Activated B cell treated with CpG ODN at 0.5 μM for 24 hours (primary cell): ENCODE data around the gene IL17RC. TPM values are rescaled to one million over a fixed set of nuclear protein-coding genes. Genes with fewer than 3 reads are reported as not detected.
"Not testable (repeated sequence)": the region's sequence is repeated elsewhere in the genome, so short reads cannot be mapped to it uniquely, and the experiment has no call there.

Source experiments
- ATAC-seq: fragments of 200-7000 bp; cut with Tn5 transposase; one replicate; pipeline ENCODE4 v1.10.0; 2021; ENCODE audit warnings: low read depth, mild to moderate bottlenecking, moderate library complexity
- CTCF ChIA-PET: fragments of 350-600 bp; sonication (Branson Sonifier 250); formaldehyde crosslinking; loops from one replicate; lab custom pipeline; 2021; ENCODE audit warnings: antibody characterized with exemption; lab: Charles Lee
- POLR2A ChIA-PET: fragments of 350-600 bp; sonication (Branson Sonifier 250); formaldehyde crosslinking; loops from one replicate; lab custom pipeline; 2021; ENCODE audit warnings: antibody characterized with exemption; lab: Charles Lee
- DNase-seq: peaks from one replicate; pipeline ENCODE4 v3.0.0; 2022
- H3K27ac Mint-ChIP-seq: one replicate; pipeline ENCODE4 v1.8.0; 2020; ENCODE audit warnings: mixed read lengths
- H3K27me3 Mint-ChIP-seq: one replicate; pipeline ENCODE4 v1.8.0; 2021; ENCODE audit warnings: mixed read lengths
- H3K36me3 Mint-ChIP-seq: one replicate; pipeline ENCODE4 v1.8.0; 2021; ENCODE audit warnings: low read depth, mixed read lengths
- H3K4me1 Mint-ChIP-seq: one replicate; pipeline ENCODE4 v1.8.0; 2021; ENCODE audit warnings: mixed read lengths
- H3K4me3 Mint-ChIP-seq: one replicate; pipeline ENCODE4 v1.8.0; 2020; ENCODE audit warnings: mild to moderate bottlenecking, mixed read lengths
- H3K9me3 Mint-ChIP-seq: one replicate; pipeline ENCODE4 v1.8.0; 2020; ENCODE audit warnings: mixed read lengths
- intact Hi-C: fragments of 100-400 bp; cut with micrococcal nuclease; formaldehyde crosslinking; loops from one replicate; pipeline ENCODE4 v1.15.1; 2024
- total RNA-seq: library from RNA; stranded (reverse); gene quantifications from 2 replicates; pipeline ENCODE4 v1.2.3, GENCODE V29; 2022
- TF ChIP-seq, protein P1 (sequence below): fragments of 200-600 bp; IDR thresholded peaks from one replicate; pipeline ENCODE4 v1.8.0; 2022; ENCODE audit warnings: antibody characterized with exemption, mild to moderate bottlenecking

The IL17RC gene
- total RNA-seq, 1 donor from 2014 or later = 0.11 TPM

DNA sequence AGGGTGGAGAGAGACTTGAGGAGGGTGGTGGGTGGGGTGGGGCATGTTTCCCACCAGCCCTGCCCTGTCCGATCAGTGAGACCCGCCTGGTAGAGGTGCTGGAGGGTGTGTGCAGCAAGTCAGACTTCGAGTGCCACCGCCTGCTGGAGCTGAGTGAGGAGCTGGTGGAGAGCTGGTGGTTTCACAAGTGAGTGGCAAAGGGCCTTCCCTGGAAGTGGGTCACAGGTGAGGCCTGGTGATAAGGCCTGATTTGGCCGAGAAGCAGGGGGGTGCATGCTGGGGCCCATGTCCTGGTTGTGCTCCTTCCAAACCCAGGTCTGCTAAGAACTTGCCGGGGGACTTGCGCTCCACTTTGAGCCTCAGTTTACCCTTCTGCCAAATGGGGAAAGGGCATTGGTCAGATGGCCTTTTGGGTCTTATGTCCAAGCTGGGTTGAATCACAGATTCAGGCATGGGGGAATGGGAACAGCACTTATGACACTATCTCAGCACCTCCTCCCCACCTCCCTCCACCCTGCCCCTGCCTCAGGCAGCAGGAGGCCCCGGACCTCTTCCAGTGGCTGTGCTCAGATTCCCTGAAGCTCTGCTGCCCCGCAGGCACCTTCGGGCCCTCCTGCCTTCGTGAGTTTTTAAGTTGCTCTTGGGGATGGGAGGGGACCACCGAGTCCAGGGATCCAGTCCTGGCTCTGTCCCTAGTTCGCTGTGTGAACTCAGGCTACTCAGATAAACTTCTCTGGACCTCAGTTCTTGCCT lies 20.8 kb downstream of the IL17RC start:
- ATAC-seq (no peak), DNase-seq (no peak)
- ChIA-PET POLR2A (no interaction called here), CTCF (no interaction called here)
- Mint-ChIP-seq H3K27ac (no peak overlapping the region), H3K9me3 (no peaks in the 10 kb centered on the region), H3K4me3 (no peak overlapping the region), H3K36me3 (peaks cover 42% of the 10 kb centered on the region), H3K4me1 (peaks cover 28% of the 10 kb centered on the region), H3K27me3 (no peaks in the 10 kb centered on the region)
- TF ChIP-seq, protein P1, sequence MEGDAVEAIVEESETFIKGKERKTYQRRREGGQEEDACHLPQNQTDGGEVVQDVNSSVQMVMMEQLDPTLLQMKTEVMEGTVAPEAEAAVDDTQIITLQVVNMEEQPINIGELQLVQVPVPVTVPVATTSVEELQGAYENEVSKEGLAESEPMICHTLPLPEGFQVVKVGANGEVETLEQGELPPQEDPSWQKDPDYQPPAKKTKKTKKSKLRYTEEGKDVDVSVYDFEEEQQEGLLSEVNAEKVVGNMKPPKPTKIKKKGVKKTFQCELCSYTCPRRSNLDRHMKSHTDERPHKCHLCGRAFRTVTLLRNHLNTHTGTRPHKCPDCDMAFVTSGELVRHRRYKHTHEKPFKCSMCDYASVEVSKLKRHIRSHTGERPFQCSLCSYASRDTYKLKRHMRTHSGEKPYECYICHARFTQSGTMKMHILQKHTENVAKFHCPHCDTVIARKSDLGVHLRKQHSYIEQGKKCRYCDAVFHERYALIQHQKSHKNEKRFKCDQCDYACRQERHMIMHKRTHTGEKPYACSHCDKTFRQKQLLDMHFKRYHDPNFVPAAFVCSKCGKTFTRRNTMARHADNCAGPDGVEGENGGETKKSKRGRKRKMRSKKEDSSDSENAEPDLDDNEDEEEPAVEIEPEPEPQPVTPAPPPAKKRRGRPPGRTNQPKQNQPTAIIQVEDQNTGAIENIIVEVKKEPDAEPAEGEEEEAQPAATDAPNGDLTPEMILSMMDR = no peak
- intact Hi-C loops = no loop called here

DNA sequence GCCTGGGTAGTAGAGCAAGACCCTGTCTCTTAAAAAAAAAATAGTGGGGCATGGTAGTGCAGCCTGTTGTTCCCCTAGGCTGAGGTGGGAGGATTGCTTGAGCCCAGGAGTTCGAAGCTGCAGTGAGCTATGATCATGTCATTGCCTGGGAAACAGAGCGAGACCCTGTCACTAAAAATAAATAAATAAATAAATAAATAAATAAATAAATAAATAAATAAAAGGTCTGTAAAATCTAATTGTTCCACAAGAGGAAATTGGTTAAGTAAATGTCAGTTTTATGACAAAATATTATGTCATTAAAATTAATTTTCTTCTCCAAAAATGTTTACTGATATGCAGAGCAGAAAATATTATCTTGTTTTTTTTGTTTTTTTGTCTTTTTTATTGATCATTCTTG lies 22.1 kb downstream of the IL17RC start:
- no peaks in the 10 kb centered on the region for H3K27me3 Mint-ChIP-seq
- peaks cover 50% of the 10 kb centered on the region for H3K36me3 Mint-ChIP-seq
- intact Hi-C loops = no loop called here
- H3K27ac Mint-ChIP-seq = no peak overlapping the region
- DNase-seq = no peak
- no peaks in the 10 kb centered on the region for H3K9me3 Mint-ChIP-seq
- no peak for ATAC-seq
- H3K4me1 Mint-ChIP-seq = peaks cover 23% of the 10 kb centered on the region
- H3K4me3 Mint-ChIP-seq = no peak overlapping the region
- TF ChIP-seq, protein P1 = no peak
- POLR2A ChIA-PET = no interaction called here
- CTCF ChIA-PET = no interaction called here

DNA sequence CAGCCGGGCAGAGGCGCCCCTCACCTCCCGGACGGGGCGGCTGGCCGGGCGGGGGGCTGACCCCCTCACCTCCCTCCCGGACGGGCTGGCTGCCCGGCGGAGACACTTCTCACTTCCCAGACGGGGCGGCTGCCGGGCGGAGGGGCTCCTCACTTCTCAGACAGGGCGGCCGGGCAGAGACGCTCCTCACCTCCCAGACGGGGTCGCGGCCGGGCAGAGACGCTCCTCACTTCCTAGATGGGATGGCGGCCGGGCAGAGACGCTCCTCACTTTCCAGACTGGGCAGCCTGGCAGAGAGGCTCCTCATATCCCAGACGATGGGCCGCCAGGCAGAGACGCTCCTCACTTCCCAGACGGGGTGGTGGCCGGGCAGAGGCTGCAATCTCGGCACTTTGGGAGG lies 23.0 kb downstream of the IL17RC start:
- ATAC-seq, intact Hi-C loops, H3K27me3 Mint-ChIP-seq, POLR2A ChIA-PET, H3K27ac Mint-ChIP-seq, DNase-seq, H3K9me3 Mint-ChIP-seq, H3K4me3 Mint-ChIP-seq, CTCF ChIA-PET: not testable (repeated sequence)
- peaks cover 52% of the 10 kb centered on the region for H3K36me3 Mint-ChIP-seq
- H3K4me1 Mint-ChIP-seq = peaks cover 15% of the 10 kb centered on the region

DNA sequence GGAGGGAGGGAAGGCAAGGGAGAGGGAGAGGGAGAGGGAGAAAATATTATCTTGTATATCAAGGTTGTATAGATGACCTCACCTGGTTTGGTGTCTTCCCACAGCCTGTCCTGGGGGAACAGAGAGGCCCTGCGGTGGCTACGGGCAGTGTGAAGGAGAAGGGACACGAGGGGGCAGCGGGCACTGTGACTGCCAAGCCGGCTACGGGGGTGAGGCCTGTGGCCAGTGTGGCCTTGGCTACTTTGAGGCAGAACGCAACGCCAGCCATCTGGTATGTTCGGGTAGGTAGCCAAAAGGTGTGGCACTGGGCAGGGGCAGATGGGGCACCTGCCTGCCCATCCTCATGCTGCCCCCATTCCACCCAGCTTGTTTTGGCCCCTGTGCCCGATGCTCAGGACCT lies 23.8 kb downstream of the IL17RC start:
- POLR2A ChIA-PET = no interaction called here
- Mint-ChIP-seq H3K36me3 (peaks cover 47% of the 10 kb centered on the region), H3K27me3 (no peaks in the 10 kb centered on the region), H3K9me3 (no peaks in the 10 kb centered on the region), H3K4me3 (no peak overlapping the region), H3K27ac (no peak overlapping the region), H3K4me1 (peaks cover 8% of the 10 kb centered on the region)
- CTCF ChIA-PET = no interaction called here
- TF ChIP-seq, protein P1 = no peak
- intact Hi-C loops = no loop called here
- ATAC-seq (no peak), DNase-seq (no peak)

DNA sequence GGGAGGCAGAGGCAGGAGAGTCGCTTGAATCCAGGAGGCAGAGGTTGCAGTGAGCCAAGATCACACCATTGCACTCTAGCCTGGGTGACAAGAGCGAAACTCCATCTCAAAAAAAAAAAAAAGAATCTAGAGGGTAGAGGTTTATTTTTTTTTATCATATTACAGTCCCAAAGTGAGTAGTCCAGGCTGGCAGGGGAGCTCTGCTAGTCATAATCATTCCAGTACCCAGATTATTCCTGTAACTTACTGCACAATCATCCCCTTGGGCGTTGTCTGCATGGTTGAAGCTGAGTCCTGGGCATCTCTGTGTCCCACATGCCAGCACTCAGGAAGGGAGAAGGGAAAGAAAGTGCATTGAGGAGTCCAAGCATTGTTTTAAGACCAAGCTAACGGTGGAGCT lies 25.3 kb downstream of the IL17RC start:
- DNase-seq (no peak), ATAC-seq (no peak)
- Mint-ChIP-seq H3K36me3 (peaks cover 39% of the 10 kb centered on the region), H3K4me1 (peaks cover 5% of the 10 kb centered on the region), H3K27me3 (no peaks in the 10 kb centered on the region), H3K4me3 (no peak overlapping the region), H3K27ac (peak overlapping the region; percentile 35), H3K9me3 (no peaks in the 10 kb centered on the region)
- intact Hi-C loops = no loop called here
- TF ChIP-seq, protein P1 = no peak
- ChIA-PET CTCF (interaction anchor here (0.6 kb wide), 1 partner anchor 579 kb away, joined by 3 read pairs; the partner anchor contains the start of gene THUMPD3), POLR2A (interaction anchor here (0.7 to 2.6 kb wide), 2 partner anchors 9 to 98 kb away, joined by 3 to 14 read pairs; partner anchors contain the start of genes CRELD1 and RPUSD3)
